HepG2 (cell line): Measurements from ENCODE around the gene ZG16. TPM values are rescaled to one million over a fixed set of nuclear protein-coding genes. Genes with fewer than 3 reads are reported as not detected.

ENCODE experiments used
- AHR ChIP-seq: IDR thresholded peaks from 2 replicates; pipeline ENCODE4 v1.6.1; 2018; ENCODE audit warnings: missing genetic modification reagents, missing compliant biosample characterization
- FOXC1 ChIP-seq: sonication (generic); formaldehyde crosslinking; IDR thresholded peaks from 2 replicates; pipeline ENCODE4 v1.8.0; 2022; ENCODE audit warnings: mild to moderate bottlenecking, missing genetic modification reagents, borderline replicate concordance
- FOXP4 ChIP-seq: sonication (generic); formaldehyde crosslinking; IDR thresholded peaks from 2 replicates; pipeline ENCODE4 v1.4.0; 2020; ENCODE audit warnings: missing genetic modification reagents
- GPN1 ChIP-seq: sonication (generic); formaldehyde crosslinking; IDR thresholded peaks from 2 replicates; pipeline ENCODE4 v1.5.1; 2020; ENCODE audit warnings: missing genetic modification reagents, borderline replicate concordance
- GRHL1 ChIP-seq: sonication (generic); formaldehyde crosslinking; conservative IDR thresholded peaks from 2 replicates; pipeline ENCODE4 v1.8.0; 2022; ENCODE audit warnings: missing genetic modification reagents
- MEIS2 ChIP-seq: sonication (generic); formaldehyde crosslinking; IDR thresholded peaks from 2 replicates; pipeline ENCODE4 v1.9.0; 2021; ENCODE audit warnings: mild to moderate bottlenecking, missing genetic modification reagents
- NCOA1 ChIP-seq: sonication (generic); formaldehyde crosslinking; IDR thresholded peaks from 2 replicates; pipeline ENCODE4 v1.9.0; 2021; ENCODE audit warnings: missing genetic modification reagents
- PTBP1 ChIP-seq: fragments of 200-400 bp; formaldehyde crosslinking; IDR thresholded peaks from 2 replicates; pipeline ENCODE4 v1.6.1; 2018; ENCODE audit warnings: low read length, low read depth; ENCODE audit not compliant: poor library complexity, severe bottlenecking
- TP53 ChIP-seq: sonication (generic); formaldehyde crosslinking; conservative IDR thresholded peaks from 2 replicates; pipeline ENCODE4 v1.4.0; 2020; ENCODE audit warnings: missing genetic modification reagents
- XBP1 ChIP-seq: sonication (generic); formaldehyde crosslinking; IDR thresholded peaks from 2 replicates; pipeline ENCODE4 v1.5.0; 2020; ENCODE audit warnings: missing genetic modification reagents
- ZC3H4 ChIP-seq: sonication (generic); formaldehyde crosslinking; IDR thresholded peaks from 2 replicates; pipeline ENCODE4 v1.4.0; 2020; ENCODE audit warnings: missing genetic modification reagents, borderline replicate concordance
- ZNF124 ChIP-seq: sonication (generic); formaldehyde crosslinking; IDR thresholded peaks from 2 replicates; pipeline ENCODE4 v1.4.0; 2020; ENCODE audit warnings: missing genetic modification reagents
- ZNF225 ChIP-seq: sonication (generic); formaldehyde crosslinking; IDR thresholded peaks from 2 replicates; pipeline ENCODE4 v1.4.0; 2020; ENCODE audit warnings: mild to moderate bottlenecking, missing genetic modification reagents
- ZNF260 ChIP-seq: sonication (generic); formaldehyde crosslinking; IDR thresholded peaks from 2 replicates; pipeline ENCODE4 v1.4.0; 2020; ENCODE audit warnings: missing genetic modification reagents, low read depth, mild to moderate bottlenecking, borderline replicate concordance
- ZNF549 ChIP-seq: sonication (generic); formaldehyde crosslinking; IDR thresholded peaks from 2 replicates; pipeline ENCODE4 v1.5.0; 2020; ENCODE audit warnings: missing genetic modification reagents
- ZNF644 ChIP-seq: IDR thresholded peaks from 2 replicates; pipeline ENCODE4 v1.6.1; 2016; ENCODE audit warnings: low read depth
- ZNF770 ChIP-seq: sonication (generic); formaldehyde crosslinking; IDR thresholded peaks from 2 replicates; pipeline ENCODE4 v1.5.0; 2020; ENCODE audit warnings: mild to moderate bottlenecking, missing genetic modification reagents
- ZNF816 ChIP-seq: sonication (generic); formaldehyde crosslinking; IDR thresholded peaks from 2 replicates; pipeline ENCODE4 v1.8.0; 2022; ENCODE audit warnings: missing genetic modification reagents, mild to moderate bottlenecking, borderline replicate concordance
- polyA plus RNA-seq, 8 experiments: library from polyadenylated mRNA; depleted of rRNA in 3 of 8; stranded (reverse) in 7 of 8; unstranded in 1 of 8; fragments of >200 nt; fragmentation: Illumina TruSeq in 4 of 8; extraction: Trizol in 4 of 8; gene quantifications; 2 replicates each; pipeline versions ENCODE4 v1.2.1 to v1.2.3, GENCODE V29; 2011 to 2016; ENCODE audit warnings: low read depth in 4 of 8, missing spikeins in 1 of 8, mixed read lengths in 1 of 8; ENCODE audit not compliant: insufficient read depth in 1 of 8
- total RNA-seq, 5 experiments: library from RNA; depleted of rRNA; stranded (reverse); fragments of >200 nt; fragmentation: Illumina TruSeq; extraction: Trizol; gene quantifications; 2 replicates each; pipeline ENCODE4 v1.2.3, GENCODE V29; 2016; ENCODE audit warnings: low read depth in 1 of 5

The ZG16 gene
- total and polyA plus RNA-seq, 2 of the 13 experiments (the other 11 are each of a cell fraction or from before 2014, with no cell fraction given) = 0.04 to 0.07 TPM

- TF ChIP-seq FOXP4 (CRISPR knock-in tag) (no peak), ZNF549 (no peak), ZNF816 (no peak), XBP1 (CRISPR knock-in tag) (no peak), MEIS2 (CRISPR knock-in tag) (no peak), GPN1 (0 out of 2 replicates have a peak, but pooled peaks have one; percentile 53), ZNF124 (CRISPR knock-in tag) (peak; percentile 78; the same call in 1 of the 2 replicates), ZNF644 (CRISPR knock-in tag) (peak; percentile 54; the same call in 1 of the 2 replicates), ZC3H4 (CRISPR knock-in tag) (no peak), FOXC1 (peak; percentile 67), ZNF225 (CRISPR knock-in tag) (peak; percentile 20; the same call in 1 of the 2 replicates), AHR (CRISPR knock-in tag) (0 out of 2 replicates have a peak, but pooled peaks have one; percentile 26), TP53 (CRISPR knock-in tag) (no peak), ZNF770 (CRISPR knock-in tag) (peak; percentile 78; the same call in 1 of the 2 replicates), PTBP1 (no peak), NCOA1 (CRISPR knock-in tag) (no peak), GRHL1 (no peak), ZNF260 (CRISPR knock-in tag) (no peak)
Observed at GRCh38 chr16:29784901-29785500, 6.9 kb downstream of the ZG16 start (continued).
